ENCODE measurements around the gene FAU.
A peak's percentile ranks its signal among the peaks of the same experiment; 100 is the strongest.

Gene FAU

DNA sequence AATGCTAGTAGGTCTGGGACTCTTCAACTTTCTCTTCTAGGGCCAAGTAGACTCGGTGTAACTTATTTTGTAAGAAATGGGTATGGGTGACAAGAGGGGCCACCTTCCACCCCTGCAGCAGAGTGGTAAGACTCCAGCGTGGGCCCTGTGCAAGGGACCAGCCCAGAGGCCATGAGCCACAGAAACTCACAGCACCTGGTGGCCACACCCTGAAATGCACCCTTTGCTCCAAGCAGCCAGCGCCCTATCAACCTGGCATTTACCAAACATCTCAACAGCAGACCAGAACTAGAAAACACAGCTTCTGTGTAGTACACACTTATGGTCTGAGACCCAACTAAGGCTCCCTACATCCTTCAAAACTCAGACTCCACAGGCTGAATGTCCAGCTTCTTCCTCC lies 43.8 kb downstream of the FAU start:
- DNase-seq (ENCODE audit: low spot score), result peak; percentile 66

- DNase-seq (ENCODE audit: low spot score), result no peak
Observed at GRCh38 chr11:65077451-65077850, 44.5 kb downstream of the FAU start.

DNA sequence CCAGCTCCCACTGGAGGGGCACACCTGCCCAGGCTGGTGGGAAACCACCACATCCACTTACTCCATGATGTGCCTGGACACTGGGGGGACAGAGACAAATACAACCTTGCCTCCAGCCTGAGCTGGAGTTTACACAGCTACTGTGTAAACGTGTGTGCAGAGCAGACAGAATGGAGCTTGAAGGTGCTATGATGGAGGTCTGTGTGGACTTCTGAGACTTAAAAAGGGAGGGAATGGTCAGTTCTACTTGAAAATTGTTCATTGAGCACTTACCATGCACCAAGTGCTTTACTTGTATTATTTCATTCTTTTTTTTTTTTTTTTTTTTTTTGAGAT lies 49.3 kb downstream of the FAU start:
- no peak for DNase-seq (ENCODE audit: low spot score)

GRCh38 chr11:65071907-65072630 lies 49.9 kb downstream of the FAU start:
- no peak for DNase-seq (ENCODE audit: low spot score)
